GM18499 (cell line): ENCODE data around the gene PROSER3.

Experiments
- ATAC-seq: cut with Tn5 transposase; IDR thresholded peaks from one replicate; pipeline ENCODE4 v1.9.1; 2021; ENCODE audit warnings: moderate number of reproducible peaks; ENCODE audit not compliant: insufficient read depth, unreplicated experiment

PROSER3 gene

DNA sequence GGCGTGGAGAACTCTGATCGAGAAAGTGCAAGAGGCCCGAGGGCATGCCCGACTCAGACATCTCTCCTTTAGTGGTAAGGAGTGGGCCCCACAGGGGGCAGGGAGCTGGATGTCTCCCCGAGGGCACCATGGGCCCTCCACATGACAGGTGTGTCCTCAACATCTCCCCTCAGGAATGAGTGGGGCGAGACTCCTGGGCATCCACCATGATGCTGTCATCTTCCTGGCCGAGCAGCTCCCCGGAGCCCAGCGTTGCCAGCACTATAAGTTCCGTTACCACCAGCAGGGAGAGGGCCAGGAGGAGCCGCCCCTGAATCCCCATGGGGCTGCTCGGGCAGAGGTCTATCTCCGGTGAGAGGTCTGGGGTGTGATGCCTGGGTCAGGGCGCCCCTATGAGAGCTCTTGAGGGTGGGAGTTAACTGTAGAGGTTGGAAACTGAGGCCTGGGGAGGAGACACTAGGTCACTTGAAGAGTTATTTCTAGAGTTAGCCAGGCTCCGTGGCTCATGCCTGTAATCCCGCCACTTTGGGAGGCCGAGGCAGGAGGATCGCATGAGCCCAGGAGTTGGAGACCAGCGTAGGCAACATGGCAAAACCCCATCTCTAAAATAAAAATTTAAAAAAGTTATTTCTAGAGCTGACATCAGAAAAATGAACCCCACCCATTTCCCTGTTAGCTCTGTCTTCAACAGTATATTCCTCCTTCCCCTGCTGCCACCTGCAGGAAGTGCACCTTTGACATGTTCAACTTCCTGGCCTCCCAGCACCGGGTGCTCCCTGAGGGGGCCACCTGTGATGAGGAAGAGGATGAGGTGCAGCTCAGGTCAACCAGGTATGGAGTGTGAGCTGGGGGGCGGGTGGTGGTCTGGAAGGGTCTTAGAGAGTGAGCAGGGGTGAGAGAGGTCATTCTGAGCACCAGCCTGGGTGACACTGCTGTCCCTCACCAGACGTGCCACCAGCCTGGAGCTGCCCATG lies 20.8 kb upstream of the PROSER3 start:
- no peak for ATAC-seq

DNA sequence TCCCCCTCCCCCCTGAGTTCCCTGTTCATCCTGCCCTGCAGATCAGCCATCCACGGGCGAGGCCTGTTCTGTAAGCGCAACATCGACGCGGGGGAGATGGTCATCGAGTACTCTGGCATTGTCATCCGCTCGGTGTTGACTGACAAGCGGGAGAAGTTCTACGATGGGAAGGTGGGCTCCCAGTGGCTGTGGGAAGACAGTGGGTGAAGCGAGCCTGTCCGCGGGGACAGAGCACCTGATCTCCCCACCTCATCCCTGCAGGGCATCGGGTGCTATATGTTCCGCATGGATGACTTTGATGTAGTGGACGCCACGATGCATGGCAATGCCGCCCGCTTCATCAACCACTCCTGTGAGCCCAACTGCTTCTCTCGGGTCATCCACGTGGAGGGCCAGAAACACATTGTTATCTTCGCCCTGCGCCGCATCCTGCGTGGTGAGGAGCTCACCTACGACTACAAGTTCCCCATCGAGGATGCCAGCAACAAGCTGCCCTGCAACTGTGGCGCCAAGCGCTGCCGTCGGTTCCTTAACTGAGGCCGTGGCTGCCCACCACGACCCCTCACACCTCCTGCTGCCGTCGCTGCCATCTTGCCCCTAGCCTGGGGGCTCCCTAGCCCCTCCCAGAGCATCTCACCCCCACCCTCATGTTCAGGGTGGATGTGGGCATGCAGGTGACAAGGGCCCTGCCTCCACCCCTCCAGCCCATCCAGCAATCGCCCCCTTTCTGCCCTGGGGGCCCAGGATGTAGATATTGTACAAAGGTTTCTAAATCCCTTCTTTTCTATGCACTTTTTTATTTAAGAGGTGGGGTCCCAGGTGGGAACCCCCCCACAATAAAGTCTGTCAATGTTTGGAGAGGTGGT lies 19.7 kb upstream of the PROSER3 start:
- ATAC-seq: no peak

DNA sequence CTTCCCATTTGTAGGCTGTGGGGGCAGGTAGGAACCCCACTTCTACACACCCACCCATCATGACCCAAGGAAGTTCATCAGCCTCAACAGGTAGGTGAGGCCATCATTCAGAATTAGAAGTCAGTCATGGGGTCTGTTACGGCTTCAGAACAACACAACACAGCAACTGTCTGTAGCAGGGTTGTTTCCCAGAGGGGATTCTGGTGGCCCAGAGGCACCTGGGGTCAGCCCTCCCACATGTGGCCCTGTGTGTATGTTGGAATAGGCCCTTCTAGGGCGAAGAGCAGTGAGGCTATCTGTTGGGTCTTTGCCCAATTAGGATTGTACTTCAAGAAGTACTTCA lies 19.1 kb upstream of the PROSER3 start:
- ATAC-seq: no peak

DNA sequence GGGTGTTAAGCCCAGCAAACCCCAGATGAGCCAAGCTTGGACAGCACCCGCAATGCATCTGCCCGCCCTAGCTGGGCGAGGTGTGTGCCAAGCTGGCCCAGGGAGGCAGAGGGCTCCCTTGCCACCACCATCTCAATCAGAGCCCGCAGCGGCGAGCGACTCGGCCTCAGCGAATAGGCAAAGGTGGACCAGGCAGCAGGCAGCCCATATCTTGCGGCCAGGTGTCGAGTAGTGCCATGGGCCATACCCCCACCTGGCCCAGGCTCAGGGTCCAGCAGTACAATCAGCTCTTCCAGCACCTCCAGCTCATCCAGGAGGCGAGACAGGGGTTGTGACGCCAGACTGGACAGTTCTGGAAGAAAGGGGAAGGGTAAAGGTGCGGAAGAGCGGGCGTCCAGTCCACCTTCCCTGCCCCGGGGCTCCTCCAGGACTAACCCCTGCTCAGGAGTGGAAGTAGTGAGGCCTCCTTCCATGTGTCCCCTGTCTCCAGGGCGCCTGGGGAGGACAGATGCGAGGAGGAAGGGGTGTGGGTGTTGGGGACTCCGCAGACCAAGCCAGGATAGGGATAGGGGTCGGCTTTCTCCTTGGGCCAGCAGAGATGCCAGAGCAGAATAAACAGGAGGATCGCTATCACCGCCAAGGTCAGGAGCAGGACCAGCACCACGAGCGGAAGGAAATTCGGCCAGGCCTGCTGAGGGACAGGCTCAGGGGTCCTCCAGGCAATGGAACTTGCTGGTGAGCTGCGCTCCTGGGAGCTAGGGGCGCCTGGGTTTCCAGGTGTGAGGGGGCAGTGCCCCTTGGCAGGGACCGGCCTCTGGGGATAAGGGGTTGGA lies 18.5 kb upstream of the PROSER3 start:
- no peak for ATAC-seq

DNA sequence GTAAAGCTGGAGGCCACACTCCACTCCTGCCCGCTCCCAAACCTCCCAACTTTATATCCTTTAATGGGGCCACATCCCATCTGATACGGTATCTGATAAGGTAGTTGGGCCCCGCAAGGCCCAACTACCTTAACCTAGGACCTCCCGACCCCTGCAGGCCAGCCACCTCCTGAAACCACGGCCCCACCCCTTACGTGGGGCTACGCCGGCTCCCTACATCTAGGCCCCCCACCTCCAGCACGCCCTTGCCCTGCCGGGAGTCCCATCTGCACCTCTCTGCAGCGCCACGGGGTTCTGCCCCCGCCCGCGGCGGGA lies 17.9 kb upstream of the PROSER3 start:
- ATAC-seq: peak; percentile 9

DNA sequence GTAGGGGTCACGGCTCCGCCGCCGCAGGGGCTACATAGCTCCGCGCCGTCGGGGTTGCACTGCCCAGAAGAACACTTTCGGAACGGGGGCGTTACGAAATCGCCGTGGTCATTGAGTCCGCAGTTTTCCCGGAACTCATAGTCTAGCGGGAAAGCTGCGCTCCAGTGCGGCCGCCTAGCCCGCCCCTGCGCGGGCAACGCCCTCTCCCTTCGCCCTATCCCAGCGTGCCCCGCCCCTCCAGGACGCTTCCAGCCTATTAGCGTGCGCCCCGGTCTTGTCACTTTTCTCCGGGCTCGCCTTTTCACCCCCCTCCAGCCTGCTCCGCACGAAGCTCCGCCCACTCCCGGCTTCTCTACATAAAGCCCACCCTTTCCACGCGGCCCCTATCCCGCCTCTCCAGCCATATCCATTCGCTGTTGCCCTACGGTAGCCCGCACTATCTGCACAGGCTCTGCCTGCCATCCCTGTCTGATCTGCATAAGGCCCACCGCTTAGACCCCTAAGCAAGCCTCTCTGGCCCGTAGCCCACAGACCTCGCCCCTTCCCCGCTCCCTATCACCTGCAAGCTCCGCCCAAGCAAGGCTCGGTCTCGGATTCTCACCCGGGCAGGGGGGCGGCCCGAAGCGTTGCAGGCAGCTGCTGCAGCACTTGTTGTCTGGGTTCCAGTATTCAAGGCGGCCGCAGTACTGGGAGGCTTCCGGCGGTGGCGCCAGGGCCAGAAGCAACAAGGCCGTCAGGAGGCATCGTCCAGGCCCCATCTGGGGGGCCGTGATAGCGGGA lies 17.4 kb upstream of the PROSER3 start:
- ATAC-seq: peak; percentile 38

DNA sequence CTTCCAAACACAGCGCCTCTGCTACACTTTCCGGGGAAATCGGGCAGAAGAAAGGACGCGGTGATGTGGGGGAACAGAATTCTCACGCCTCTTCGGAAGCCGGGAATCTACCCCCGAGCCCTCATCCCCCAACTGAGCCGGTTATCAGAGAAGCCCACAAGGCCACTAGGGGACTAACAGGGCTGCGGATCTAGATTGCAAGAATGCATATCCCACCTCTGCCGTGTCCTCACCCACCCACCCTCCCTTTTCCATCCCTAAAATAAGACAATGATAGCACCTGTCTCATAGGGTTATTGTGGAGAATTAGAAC lies 16.8 kb upstream of the PROSER3 start:
- no peak for ATAC-seq

DNA sequence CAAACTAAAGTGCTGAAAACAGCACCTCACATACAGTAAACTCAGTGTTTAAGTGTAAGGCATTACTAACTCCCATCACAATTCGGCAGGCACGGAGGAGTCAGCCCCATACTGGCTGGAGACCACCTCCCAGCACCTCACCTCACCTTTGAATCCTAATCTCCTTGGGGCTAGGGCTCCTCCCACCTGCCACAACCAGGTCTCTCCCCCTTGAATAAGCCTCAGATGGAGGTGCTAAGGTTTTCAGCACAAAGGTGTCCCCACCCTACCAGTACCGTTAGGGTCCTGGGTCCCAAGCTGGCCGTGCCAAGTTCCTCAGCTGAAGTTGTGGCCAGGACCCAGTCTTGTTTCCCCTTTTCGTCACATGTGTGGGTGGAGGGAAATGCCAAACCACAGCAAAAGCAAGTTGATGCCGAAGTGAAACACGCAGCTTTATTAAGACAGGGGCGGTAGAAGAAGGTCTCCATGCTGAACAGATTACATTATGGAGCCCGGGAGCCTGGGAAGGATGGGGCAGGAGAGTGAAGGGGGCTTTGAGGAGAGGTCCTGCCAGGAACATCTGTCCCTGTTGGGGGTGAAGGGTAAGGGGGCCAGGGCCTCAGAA lies 15.8 kb upstream of the PROSER3 start, which contains the start of gene IGFLR1:
Gene IGFLR1, minus strand, starts transcription at position 332 of the 604 bp plus-strand sequence. CDS start 1,272 bp downstream, outside the sequence.
- no peak for ATAC-seq

DNA sequence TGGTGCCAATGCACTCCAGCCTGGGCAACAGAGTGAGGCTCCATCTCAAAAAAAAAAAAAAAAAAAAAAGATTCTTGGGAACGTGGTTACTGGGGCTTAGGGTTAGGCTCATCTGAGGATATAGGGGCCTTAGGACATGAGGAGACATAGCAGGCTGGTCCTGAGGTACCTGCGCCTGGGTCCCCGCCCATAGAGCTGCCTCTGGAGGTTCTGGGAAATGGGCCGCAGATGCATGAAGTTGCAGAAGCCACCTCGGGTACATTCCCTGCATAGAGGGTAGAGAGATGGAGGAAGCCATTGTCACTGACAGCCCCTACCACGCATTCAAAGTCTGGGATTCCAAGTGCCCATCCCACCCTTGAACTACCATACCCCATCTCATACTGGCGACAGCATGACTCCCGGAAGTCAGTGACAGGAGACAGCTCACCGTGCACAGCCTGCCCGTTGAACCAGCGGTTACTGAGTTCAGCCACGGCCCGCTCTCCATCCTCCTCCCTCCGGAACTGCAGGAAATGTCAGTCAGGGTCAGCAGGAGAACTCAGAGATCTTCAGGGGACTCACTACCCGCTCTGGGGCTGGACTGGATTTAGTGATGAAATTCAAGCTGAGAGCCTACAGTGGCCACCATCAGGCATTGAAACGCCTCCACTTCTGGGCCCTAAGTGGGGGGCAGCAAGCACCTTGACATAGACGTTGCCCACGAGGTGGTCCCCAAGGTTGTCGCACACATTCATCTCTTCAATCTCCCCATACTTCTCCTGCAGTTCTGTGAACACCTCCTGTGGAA lies 14.1 kb upstream of the PROSER3 start:
- no peak for ATAC-seq

DNA sequence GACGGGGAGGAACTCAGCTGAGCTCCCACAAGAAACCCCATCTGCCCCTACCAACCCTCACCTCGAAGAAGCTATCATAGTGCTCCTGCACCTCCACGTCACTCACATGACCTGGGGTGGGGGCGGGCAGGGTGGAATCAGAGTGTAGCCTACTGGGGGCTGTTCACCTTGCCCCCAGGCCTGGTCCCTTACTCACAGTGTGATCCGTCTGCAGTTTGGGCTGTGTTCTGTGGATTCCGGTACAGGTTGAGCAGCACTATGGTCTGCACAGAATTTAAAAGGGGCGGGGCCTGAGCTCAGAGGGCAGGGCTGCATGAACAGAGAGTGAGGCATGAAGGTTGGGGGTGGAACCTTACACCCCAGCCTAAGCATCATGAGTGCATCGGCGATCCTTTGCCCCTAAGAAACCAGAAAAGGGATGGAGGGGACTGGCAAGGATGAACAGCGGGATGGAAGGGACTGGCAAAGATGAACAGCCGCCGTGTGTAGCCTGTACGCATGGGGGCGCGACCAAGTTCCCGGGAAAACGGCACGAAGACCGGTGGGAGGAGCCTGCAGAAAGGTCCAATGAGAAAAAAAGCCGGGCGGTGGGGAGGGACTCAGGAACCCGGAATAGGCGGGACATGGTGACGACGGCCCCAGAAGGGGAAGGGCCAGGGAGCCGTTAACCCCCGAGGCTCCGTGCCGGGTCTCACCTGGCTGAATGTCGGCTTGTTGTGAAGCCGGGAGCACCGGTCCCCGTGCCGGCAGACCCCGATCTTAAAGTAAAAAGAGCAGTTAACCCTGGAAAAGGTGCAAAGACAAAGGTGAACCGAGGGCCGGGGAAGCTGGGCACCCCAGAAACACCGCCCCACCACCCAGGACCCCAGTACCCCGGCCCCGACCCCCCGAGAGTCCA lies 13.3 kb upstream of the PROSER3 start:
- ATAC-seq: no peak

DNA sequence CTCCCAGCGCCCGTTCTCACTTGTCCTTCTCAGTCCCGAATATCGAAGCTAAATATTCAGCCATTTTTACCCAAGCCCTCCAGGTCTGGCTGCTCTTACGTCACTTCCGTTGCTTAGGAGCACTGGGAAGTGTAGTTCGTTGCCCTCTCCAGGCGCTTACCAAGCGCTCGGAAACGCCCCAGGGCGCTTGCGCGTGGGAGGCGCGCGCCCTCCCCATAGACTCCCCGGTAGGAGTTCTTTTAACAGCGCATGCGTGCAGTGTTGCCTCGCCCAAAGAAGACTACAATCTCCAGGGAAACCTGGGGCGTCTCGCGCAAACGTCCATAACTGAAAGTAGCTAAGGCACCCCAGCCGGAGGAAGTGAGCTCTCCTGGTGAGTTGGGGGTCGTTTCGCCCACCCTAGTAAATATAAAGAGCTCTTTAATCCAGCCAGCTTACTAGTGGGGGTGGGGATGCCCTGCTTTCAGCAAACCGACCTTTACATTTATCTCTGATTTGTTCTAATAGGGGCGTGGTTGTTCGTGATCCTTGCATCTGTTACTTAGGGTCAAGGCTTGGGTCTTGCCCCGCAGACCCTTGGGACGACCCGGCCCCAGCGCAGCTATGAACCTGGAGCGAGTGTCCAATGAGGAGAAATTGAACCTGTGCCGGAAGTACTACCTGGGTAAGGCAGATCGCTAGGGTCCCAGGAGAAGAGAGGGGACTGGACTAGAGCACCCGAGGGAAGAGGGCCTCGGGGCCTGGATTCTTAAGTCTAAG lies 12.5 kb upstream of the PROSER3 start, which contains the start of the genes PSENEN and U2AF1L4:
Gene PSENEN, plus strand, starts transcription at position 324 of the 759 bp plus-strand sequence. Its CDS starts 280 bp downstream, at position 604.
Gene U2AF1L4, minus strand, starts transcription at position 91 of the 759 bp plus-strand sequence. Its CDS starts 27 bp downstream, at position 64.
- ATAC-seq: peak; percentile 33

DNA sequence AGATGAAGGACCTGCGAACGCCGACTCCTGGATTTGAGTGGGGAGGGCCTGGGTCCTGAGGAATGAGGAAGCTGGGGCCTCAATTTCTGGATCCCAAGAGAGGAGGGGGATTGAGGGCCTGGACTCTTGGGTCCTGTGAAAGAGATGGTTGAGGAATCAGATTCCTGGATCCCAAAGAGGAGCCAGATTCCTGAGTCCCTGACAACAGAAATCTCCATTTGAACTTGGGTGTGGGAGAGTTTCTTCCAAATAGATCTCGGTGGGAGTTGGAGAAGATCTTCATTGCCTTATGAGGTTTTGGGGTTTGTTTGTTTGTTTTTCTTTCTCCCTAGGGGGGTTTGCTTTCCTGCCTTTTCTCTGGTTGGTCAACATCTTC lies 11.9 kb upstream of the PROSER3 start:
- ATAC-seq: no peak

DNA sequence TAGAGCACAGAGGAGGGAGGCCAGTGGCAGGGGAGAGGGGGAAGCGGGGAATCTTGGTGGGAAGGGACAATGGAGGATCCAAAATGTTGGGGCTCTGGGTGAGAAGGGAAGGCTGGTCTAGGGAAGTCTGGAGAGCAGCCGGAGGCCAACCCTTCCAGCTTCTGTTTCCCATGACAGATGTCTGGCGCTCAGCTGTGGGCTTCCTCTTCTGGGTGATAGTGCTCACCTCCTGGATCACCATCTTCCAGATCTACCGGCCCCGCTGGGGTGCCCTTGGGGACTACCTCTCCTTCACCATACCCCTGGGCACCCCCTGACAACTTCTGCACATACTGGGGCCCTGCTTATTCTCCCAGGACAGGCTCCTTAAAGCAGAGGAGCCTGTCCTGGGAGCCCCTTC lies 11.4 kb upstream of the PROSER3 start:
- ATAC-seq: no peak

DNA sequence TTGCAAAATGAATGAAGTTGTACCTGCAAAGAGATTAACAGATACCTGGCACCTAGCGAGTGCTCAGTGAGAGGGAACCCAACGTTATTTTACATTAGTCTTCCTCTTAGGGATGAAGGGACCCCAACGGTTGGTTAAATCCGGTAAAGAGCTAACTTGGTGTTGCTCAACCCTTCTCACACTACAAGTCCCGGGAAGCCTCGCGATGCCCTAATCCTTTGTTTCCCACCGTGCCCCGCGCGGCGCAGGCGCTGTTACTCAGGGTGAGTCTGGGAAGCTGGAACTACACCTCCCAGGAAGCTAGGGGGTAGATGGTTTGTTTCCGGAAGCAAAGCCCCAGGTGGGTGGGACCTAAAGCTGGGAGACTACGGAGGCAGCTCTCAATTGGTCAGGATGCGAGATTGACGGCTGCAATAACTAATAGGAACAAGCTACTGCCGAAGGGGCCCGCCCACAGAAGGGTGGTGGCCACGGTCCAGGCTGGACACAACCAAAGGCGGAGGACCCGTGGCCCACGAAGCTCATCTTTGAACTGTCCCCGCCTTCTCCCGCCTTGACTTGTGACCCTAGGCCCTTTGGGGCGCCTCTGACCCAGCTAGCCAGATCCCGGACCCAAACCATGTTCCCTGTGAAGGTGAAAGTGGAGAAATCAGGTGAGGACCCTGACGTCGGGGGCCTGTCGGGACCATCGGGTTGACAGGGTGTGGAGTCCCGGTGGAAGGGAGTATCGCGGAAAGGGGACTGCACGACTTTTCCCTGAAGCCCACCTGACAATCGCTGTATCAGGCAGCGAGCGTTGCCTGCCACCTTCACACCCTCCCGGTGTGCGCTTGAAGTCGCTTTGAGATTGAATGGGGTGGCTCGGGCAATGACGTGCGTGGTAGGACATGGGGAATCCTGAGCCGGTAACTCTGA lies 9.6 kb upstream of the PROSER3 start, which contains the start of gene LIN37:
Gene LIN37, plus strand, starts transcription at position 471 of the 915 bp plus-strand sequence. Its CDS starts 149 bp downstream, at position 620.
- ATAC-seq: peak; percentile 61

DNA sequence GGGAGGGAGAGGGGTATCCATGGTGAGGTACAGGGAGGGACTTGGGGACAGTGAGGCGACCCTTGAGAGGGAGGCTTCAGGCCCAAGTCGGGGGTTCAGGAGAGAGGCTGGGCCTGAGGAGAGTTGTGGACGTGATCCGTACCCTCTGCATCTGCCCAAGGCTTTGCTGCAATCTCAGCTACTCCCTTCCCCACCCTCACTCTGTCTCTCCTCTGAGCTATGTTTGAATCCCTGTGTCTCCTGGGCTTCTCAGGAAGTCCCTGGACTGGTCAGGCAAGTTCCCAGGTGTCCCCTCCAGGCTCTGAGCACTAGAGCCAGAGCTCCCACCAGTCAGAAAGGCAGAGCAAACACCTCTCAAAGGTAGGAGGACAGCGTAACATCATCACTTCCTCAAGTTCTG lies 7.8 kb upstream of the PROSER3 start:
- ATAC-seq: no peak
